Thyroid gland (tissue), 4 donors: ENCODE results near the gene ATP2A2. TPM values are rescaled to one million over a fixed set of nuclear protein-coding genes. Genes with fewer than 3 reads are reported as not detected.
A peak's percentile ranks its signal among the peaks of the same experiment; 100 is the strongest.

Experiments
- DNase-seq, 2 donors: peaks; one replicate each; pipeline ENCODE4 v3.0.0-alpha.2; 2019
- H3K27ac ChIP-seq, 3 donors: fragments of 200-600 bp; sonication (generic); 1 replicate in 2 of 3; 2 replicates in 1 of 3; pipeline ENCODE4 v1.5.1; 2016 to 2019; ENCODE audit warnings: mild to moderate bottlenecking in 1 of 3, moderate library complexity in 1 of 3
- H3K27me3 ChIP-seq: fragments of 200-600 bp; sonication (generic); one replicate; pipeline ENCODE4 v1.5.1; 2019
- H3K36me3 ChIP-seq, 2 donors: fragments of 200-600 bp; sonication (generic); one replicate each; pipeline ENCODE4 v1.5.1; 2016 to 2019
- H3K4me1 ChIP-seq, 2 donors: fragments of 200-600 bp; sonication (generic); one replicate each; pipeline ENCODE4 v1.5.1; 2017 to 2019
- H3K4me3 ChIP-seq, 3 donors: fragments of 200-600 bp; sonication (generic); replicated peaks in 1 of 3; 1 replicate in 2 of 3; 2 replicates in 1 of 3; pipeline ENCODE4 v1.5.1; 2016; ENCODE audit warnings: mild to moderate bottlenecking in 1 of 3
- H3K9me3 ChIP-seq: fragments of 200-600 bp; sonication (generic); one replicate; pipeline ENCODE4 v1.5.1; 2017
- POLR2A ChIP-seq, 2 donors: fragments of 450-650 bp; IDR thresholded peaks; one replicate each; pipeline ENCODE4 v1.6.1; 2017; ENCODE audit warnings: antibody characterized with exemption in 2 of 2, mild to moderate bottlenecking in 2 of 2, moderate library complexity in 1 of 2
- WGBS, 2 donors: methylation state at CpG; one replicate each; pipeline ENCODE4 v1.1.5; 2017; 5-methylcytosine and 5-hydroxymethylcytosine counted together
- intact Hi-C: fragments of 100-400 bp; cut with DNase I; formaldehyde crosslinking; loops from one replicate; pipeline ENCODE4 v1.15.1; 2023
- total RNA-seq, 4 donors: library from RNA; depleted of rRNA; stranded (reverse); fragments of >200 nt; gene quantifications; one replicate each; pipeline ENCODE4 v1.2.3, GENCODE V29; 2016
- TF ChIP-seq, protein P1 (sequence below), 6 experiments: fragments of 200-600 bp in 3 of 6; fragments of 450-650 bp in 3 of 6; sonication (generic) in 3 of 6; IDR thresholded peaks; one replicate each; pipeline ENCODE4 v1.5.1; 2016 to 2019; ENCODE audit warnings: antibody characterized with exemption in 6 of 6, mild to moderate bottlenecking in 2 of 6, inconsistent platforms in 1 of 6, moderate library complexity in 1 of 6

Gene ATP2A2
- total RNA-seq, 4 donors from 2014 or later = 126 to 220 (median 174) TPM

DNA sequence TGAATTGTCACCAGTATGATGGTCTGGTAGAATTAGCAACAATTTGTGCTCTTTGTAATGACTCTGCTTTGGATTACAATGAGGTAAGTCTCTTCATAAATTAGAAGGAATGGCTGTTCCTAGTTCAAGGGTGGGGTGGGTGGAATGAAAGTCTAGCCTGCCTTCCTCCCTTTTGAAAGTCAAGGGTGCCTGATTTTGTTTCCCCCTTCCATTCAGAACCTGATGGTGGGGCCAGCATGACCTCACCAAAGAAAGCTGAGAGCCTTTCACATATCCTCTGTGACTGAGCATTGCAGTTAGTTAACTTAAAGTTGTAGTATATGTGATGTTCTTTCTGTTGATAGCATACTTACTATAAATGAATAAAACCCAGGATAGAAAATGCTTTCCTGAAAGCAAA lies 52.2 kb downstream of the ATP2A2 start:
- Histone ChIP-seq H3K4me3 (no peak overlapping the region), H3K27ac (no peak overlapping the region), H3K4me1 (peaks cover 0 to 5% of the 10 kb centered on the region in 2 donors), H3K27me3 (no peaks in the 10 kb centered on the region), H3K9me3 (no peaks in the 10 kb centered on the region), H3K36me3 (peaks cover 67 to 75% of the 10 kb centered on the region in 2 donors)
- intact Hi-C loops = no loop called here
- DNase-seq = no peak
- no peak for TF ChIP-seq POLR2A (IDR thresholded peaks at IDR 0.05)
- TF ChIP-seq, protein P1, sequence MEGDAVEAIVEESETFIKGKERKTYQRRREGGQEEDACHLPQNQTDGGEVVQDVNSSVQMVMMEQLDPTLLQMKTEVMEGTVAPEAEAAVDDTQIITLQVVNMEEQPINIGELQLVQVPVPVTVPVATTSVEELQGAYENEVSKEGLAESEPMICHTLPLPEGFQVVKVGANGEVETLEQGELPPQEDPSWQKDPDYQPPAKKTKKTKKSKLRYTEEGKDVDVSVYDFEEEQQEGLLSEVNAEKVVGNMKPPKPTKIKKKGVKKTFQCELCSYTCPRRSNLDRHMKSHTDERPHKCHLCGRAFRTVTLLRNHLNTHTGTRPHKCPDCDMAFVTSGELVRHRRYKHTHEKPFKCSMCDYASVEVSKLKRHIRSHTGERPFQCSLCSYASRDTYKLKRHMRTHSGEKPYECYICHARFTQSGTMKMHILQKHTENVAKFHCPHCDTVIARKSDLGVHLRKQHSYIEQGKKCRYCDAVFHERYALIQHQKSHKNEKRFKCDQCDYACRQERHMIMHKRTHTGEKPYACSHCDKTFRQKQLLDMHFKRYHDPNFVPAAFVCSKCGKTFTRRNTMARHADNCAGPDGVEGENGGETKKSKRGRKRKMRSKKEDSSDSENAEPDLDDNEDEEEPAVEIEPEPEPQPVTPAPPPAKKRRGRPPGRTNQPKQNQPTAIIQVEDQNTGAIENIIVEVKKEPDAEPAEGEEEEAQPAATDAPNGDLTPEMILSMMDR (IDR thresholded peaks at IDR 0.05) = no peak

DNA sequence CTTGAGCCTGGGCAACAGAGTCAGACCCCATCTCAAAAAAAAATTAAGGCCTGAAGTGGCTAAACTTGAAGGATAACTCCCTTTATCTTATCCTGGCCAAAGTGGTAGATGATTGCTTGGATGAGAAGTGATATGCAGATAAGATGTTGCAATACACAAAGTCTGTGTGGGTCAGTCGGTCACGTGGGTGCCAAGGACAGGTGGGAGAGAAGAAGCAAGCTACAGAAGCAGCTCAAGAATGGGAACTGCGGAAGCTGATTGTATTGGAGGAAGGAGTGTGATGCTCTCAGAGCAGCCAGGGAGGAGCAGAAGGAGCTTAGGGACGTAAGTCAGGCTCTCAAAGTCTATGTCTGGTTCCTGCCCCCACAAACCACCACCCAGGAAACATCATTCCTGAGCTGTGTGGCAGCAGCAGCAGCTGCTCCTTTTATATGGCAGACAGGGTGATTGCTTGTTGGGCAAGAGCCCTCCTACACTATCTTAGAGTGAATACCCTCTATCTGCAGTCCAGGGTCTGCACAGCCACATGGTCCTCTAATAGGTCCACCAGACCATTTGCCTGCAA lies 54.5 kb downstream of the ATP2A2 start:
- Histone ChIP-seq H3K27me3 (no peaks in the 10 kb centered on the region), H3K4me1 (peaks cover 10 to 11% of the 10 kb centered on the region in 2 donors), H3K36me3 (peaks cover 77 to 78% of the 10 kb centered on the region in 2 donors), H3K27ac (no peak overlapping the region), H3K4me3 (no peak overlapping the region), H3K9me3 (no peaks in the 10 kb centered on the region)
- intact Hi-C loops = no loop called here
- TF ChIP-seq, protein P1 (IDR thresholded peaks at IDR 0.05) = no peak
- TF ChIP-seq POLR2A (IDR thresholded peaks at IDR 0.05) = no peak
- WGBS, 2 donors = 94 to 96% methylated on average over 4 of the region's 4 CpGs
- no peak for DNase-seq

DNA sequence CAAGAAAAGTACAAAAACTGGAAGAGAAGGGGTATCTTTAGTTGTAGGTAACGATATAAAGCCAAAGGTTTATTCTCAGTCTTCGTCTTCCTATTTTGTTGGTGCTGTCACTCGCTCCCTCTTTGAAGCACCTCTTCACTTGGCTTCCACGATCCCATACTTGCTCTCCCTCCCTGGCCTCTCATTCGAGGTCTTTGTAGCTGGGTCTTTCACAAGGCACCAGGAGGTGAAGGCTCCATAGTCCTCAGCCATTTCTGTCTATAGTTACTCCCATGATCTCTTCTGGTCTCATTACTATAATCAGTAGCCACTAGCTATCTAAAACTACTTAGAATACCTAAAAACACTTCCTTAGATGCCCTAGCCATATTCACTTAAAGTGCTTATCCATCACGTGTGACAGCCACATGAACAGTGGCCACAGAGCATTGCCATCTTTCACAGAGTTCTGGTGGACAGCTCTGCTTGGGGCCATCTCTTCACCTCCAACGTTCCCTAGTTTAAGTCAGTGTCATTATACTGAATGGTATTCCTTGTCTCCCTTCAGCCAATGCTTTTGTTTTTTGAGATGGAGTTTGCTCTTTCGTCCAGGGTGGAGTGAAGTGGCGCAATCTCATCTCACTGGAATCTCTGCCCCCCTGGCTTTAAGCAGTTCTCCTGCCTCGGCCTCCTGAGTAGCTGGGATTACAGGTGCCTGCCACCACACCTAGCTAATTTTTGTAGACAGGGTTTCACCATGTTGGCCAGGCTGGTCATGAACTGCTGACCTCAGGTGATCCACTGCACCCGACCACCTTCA lies 57.1 kb downstream of the ATP2A2 start:
- TF ChIP-seq POLR2A (IDR thresholded peaks at IDR 0.05) = no peak
- TF ChIP-seq, protein P1 (IDR thresholded peaks at IDR 0.05) = no peak
- H3K4me1 ChIP-seq = peaks cover 6 to 10% of the 10 kb centered on the region in 2 donors
- DNase-seq = no peak
- no peaks in the 10 kb centered on the region for H3K27me3 ChIP-seq
- WGBS, 2 donors = 90 to 93% methylated on average over 11 of the region's 11 CpGs
- no peaks in the 10 kb centered on the region for H3K9me3 ChIP-seq
- H3K36me3 ChIP-seq = peaks cover 95 to 99% of the 10 kb centered on the region in 2 donors
- H3K27ac ChIP-seq = no peak overlapping the region
- no peak overlapping the region for H3K4me3 ChIP-seq
- intact Hi-C loops = no loop called here

DNA sequence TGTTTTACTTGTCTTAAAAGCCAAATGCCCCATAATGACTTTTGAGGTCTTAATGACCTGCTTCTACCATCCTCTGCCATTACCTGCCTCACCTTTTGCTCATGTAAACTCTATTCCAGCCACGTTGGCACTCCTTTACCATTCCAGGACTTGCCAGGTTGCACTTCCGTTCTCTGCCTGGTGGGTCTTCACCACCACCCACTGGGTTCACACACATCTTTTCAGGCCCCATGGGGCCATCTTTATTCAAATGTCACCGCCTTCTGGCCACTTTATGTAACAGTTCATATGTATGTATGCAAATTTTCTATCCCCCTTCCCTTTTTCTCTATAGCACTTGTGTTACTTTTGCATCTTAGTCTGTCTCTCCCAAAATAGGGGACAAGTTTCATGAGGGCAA lies 57.7 kb downstream of the ATP2A2 start:
- H3K9me3 ChIP-seq = no peaks in the 10 kb centered on the region
- peak overlapping the region in 1 of 3 donors; percentile 45 for H3K27ac ChIP-seq

More for the DNA sequence above, 57.7 kb downstream of the ATP2A2 start:
- Histone ChIP-seq H3K4me3 (no peak overlapping the region), H3K36me3 (peaks cover 96 to 99% of the 10 kb centered on the region in 2 donors), H3K4me1 (peaks cover 6 to 10% of the 10 kb centered on the region in 2 donors), H3K27me3 (no peaks in the 10 kb centered on the region)
- 86 to 95% methylated on average over 3 of the region's 3 CpGs for WGBS, 2 donors
- intact Hi-C loops = no loop called here
- DNase-seq = no peak
- TF ChIP-seq, protein P1 (IDR thresholded peaks at IDR 0.05) = no peak
- TF ChIP-seq POLR2A (IDR thresholded peaks at IDR 0.05) = no peak
